ENCODE data around the gene FAM117A. TPM values are rescaled to one million over a fixed set of nuclear protein-coding genes. Genes with fewer than 3 reads are reported as not detected.

Gene FAM117A
- polyA plus RNA-seq, 1 of the 3 experiments (the other 2 are of a cell fraction): 7.8 TPM

DNA sequence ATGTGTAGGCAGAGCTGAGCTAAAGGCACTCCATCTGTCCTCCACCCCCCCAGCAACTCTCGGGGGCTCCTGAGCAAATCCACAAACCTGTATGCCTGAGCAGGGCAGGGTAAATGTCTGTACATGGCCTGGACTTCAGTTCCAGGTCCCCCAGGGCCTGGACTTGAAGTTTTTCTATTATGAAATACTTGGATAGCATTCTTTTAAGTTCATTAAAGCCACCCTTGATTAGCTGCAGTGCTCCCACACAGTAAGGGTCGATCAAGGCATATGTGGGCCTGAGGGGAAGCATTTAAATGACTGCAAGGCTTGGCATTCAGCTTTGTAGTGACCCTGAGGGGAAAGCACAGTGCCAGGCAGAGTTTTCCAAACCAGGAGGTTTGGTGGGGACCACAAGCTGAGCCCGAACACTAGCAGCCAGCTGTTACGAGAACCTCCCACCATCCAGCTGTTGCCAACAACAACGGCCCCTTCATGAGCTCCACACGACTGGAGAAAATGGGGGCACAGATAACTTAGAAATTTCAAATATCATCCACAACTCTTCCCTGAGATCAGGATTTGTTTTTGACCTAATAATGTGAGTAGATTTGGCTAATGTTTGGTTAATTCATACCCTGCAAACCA is 6.7 kb downstream of the FAM117A start:
- H3K27ac ChIP-seq (ENCODE audit: low read depth in 2 of 2, low read length in 1 of 2): no peak overlapping the region
- POLR2A ChIA-PET: no interaction called here
- H2AFZ ChIP-seq (ENCODE audit: low read depth): no peak overlapping the region
- no peaks in the 10 kb centered on the region for H3K27me3 ChIP-seq (ENCODE audit: insufficient read depth)
- no peak for DNase-seq
- peaks cover 0 to 5% of the 10 kb centered on the region in 2 experiments; a peak in 1 of 4 replicates for H3K4me1 ChIP-seq (ENCODE audit: control insufficient read depth in 1 of 2, insufficient read depth in 2 of 2, low read depth in 1 of 2, low read length in 1 of 2)
- TF ChIP-seq RXRA (IDR thresholded peaks at IDR 0.05; ENCODE audit: borderline replicate concordance, low read depth): no peak
- no peak for TF ChIP-seq POLR2AphosphoS5 (IDR thresholded peaks at IDR 0.05; ENCODE audit: low read depth, low read length)
- TF ChIP-seq EP300 (IDR thresholded peaks at IDR 0.05; ENCODE audit: borderline replicate concordance in 1 of 2, low read depth in 1 of 2, low read length in 1 of 2): no peak
- no peak for TF ChIP-seq EZH2phosphoT487 (IDR thresholded peaks at IDR 0.05; ENCODE audit: borderline replicate concordance, low read depth)
- no peak for TF ChIP-seq RAD21 (IDR thresholded peaks at IDR 0.05; ENCODE audit: low read length)
- no peak for TF ChIP-seq CHD2 (IDR thresholded peaks at IDR 0.05; ENCODE audit: low read length, partially characterized antibody)
- TF ChIP-seq GABPA (IDR thresholded peaks at IDR 0.05; ENCODE audit: low read depth): no peak
- TF ChIP-seq, protein P1, sequence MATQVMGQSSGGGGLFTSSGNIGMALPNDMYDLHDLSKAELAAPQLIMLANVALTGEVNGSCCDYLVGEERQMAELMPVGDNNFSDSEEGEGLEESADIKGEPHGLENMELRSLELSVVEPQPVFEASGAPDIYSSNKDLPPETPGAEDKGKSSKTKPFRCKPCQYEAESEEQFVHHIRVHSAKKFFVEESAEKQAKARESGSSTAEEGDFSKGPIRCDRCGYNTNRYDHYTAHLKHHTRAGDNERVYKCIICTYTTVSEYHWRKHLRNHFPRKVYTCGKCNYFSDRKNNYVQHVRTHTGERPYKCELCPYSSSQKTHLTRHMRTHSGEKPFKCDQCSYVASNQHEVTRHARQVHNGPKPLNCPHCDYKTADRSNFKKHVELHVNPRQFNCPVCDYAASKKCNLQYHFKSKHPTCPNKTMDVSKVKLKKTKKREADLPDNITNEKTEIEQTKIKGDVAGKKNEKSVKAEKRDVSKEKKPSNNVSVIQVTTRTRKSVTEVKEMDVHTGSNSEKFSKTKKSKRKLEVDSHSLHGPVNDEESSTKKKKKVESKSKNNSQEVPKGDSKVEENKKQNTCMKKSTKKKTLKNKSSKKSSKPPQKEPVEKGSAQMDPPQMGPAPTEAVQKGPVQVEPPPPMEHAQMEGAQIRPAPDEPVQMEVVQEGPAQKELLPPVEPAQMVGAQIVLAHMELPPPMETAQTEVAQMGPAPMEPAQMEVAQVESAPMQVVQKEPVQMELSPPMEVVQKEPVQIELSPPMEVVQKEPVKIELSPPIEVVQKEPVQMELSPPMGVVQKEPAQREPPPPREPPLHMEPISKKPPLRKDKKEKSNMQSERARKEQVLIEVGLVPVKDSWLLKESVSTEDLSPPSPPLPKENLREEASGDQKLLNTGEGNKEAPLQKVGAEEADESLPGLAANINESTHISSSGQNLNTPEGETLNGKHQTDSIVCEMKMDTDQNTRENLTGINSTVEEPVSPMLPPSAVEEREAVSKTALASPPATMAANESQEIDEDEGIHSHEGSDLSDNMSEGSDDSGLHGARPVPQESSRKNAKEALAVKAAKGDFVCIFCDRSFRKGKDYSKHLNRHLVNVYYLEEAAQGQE (IDR thresholded peaks at IDR 0.05; ENCODE audit: low read depth, low read length): no peak
- no peak for TF ChIP-seq MXI1 (IDR thresholded peaks at IDR 0.05; ENCODE audit: low read depth, low read length)
- no peaks in the 10 kb centered on the region for H3K9me3 ChIP-seq
- CTCF ChIA-PET: interaction anchor here (1.2 to 2.0 kb wide), 7 partner anchors 20 to 412 kb away, joined by 4 to 9 read pairs (median 5); no protein-coding TSS in a partner anchor
- WGBS (ENCODE audit: low lambda C conversion rate): 74% methylated on average over 6 of the region's 6 CpGs
- no peaks in the 10 kb centered on the region for H3K9me2 ChIP-seq
- no peak overlapping the region for H3K4me2 ChIP-seq
- no peak overlapping the region for H3K9ac ChIP-seq
- no peaks in the 10 kb centered on the region for H3F3A ChIP-seq (replicated peaks; ENCODE audit: insufficient read depth)
- H3K36me3 ChIP-seq (replicated peaks in 1 of 2; ENCODE audit: control insufficient read depth in 1 of 2, insufficient read depth in 2 of 2, low read length in 1 of 2): no peaks in the 10 kb centered on the region
- H3K4me3 ChIP-seq (ENCODE audit: low read depth in 2 of 2, low read length in 1 of 2): no peak overlapping the region
- no peaks in the 10 kb centered on the region for H3K79me2 ChIP-seq (ENCODE audit: insufficient read depth)
- H4K20me1 ChIP-seq (ENCODE audit: insufficient read depth): no peaks in the 10 kb centered on the region

GRCh38 chr17:49756323-49757150 is 7.4 kb downstream of the FAM117A start:
- H2AFZ ChIP-seq (ENCODE audit: low read depth): no peak overlapping the region
- no peaks in the 10 kb centered on the region for H3F3A ChIP-seq (replicated peaks; ENCODE audit: insufficient read depth)
- no peak overlapping the region for H3K4me2 ChIP-seq
- no peaks in the 10 kb centered on the region for H3K27me3 ChIP-seq (ENCODE audit: insufficient read depth)
- no peak for TF ChIP-seq JUND (IDR thresholded peaks at IDR 0.05)
- no peak for TF ChIP-seq EP300 (IDR thresholded peaks at IDR 0.05; ENCODE audit: borderline replicate concordance in 1 of 2, low read depth in 1 of 2, low read length in 1 of 2)
- TF ChIP-seq FOXM1 (IDR thresholded peaks at IDR 0.05; ENCODE audit: low read depth): no peak
- TF ChIP-seq, protein P2, sequence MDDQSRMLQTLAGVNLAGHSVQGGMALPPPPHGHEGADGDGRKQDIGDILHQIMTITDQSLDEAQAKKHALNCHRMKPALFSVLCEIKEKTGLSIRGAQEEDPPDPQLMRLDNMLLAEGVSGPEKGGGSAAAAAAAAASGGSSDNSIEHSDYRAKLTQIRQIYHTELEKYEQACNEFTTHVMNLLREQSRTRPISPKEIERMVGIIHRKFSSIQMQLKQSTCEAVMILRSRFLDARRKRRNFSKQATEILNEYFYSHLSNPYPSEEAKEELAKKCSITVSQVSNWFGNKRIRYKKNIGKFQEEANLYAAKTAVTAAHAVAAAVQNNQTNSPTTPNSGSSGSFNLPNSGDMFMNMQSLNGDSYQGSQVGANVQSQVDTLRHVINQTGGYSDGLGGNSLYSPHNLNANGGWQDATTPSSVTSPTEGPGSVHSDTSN (IDR thresholded peaks at IDR 0.05): no peak
- H3K9me2 ChIP-seq: no peaks in the 10 kb centered on the region
- no peaks in the 10 kb centered on the region for H3K9me3 ChIP-seq
- ChIA-PET CTCF (interaction anchor here (1.4 to 2.0 kb wide), 6 partner anchors 21 to 413 kb away, joined by 4 to 9 read pairs (median 6); no protein-coding TSS in a partner anchor), POLR2A (no interaction called here)
- peaks cover 0 to 5% of the 10 kb centered on the region in 2 experiments; a peak in 1 of 4 replicates for H3K4me1 ChIP-seq (ENCODE audit: control insufficient read depth in 1 of 2, insufficient read depth in 2 of 2, low read depth in 1 of 2, low read length in 1 of 2)
- H3K27ac ChIP-seq (ENCODE audit: low read depth in 2 of 2, low read length in 1 of 2): no peak overlapping the region
- no peaks in the 10 kb centered on the region for H3K36me3 ChIP-seq (replicated peaks in 1 of 2; ENCODE audit: control insufficient read depth in 1 of 2, insufficient read depth in 2 of 2, low read length in 1 of 2)
- 72% methylated on average over 9 of the region's 9 CpGs for WGBS (ENCODE audit: low lambda C conversion rate)
- H3K9ac ChIP-seq: no peak overlapping the region
- H3K4me3 ChIP-seq (ENCODE audit: low read depth in 2 of 2, low read length in 1 of 2): no peak overlapping the region
- H4K20me1 ChIP-seq (ENCODE audit: insufficient read depth): no peaks in the 10 kb centered on the region
- DNase-seq: no peak
- no peaks in the 10 kb centered on the region for H3K79me2 ChIP-seq (ENCODE audit: insufficient read depth)
